ENCODE data around the gene ERI3. TPM values are rescaled to one million over a fixed set of nuclear protein-coding genes. Genes with fewer than 3 reads are reported as not detected.

ERI3 gene
- total RNA-seq, 1 experiment from 2014 or later: 74.2 TPM

- no peak for TF ChIP-seq ELF1 (IDR thresholded peaks at IDR 0.05; ENCODE audit: borderline replicate concordance, low read depth)
- no peak for TF ChIP-seq FOSL1 (IDR thresholded peaks at IDR 0.05; ENCODE audit: low read depth)
Observed at GRCh38 chr1:44219301-44219626, 135.8 kb downstream of the ERI3 start (continued).

DNA sequence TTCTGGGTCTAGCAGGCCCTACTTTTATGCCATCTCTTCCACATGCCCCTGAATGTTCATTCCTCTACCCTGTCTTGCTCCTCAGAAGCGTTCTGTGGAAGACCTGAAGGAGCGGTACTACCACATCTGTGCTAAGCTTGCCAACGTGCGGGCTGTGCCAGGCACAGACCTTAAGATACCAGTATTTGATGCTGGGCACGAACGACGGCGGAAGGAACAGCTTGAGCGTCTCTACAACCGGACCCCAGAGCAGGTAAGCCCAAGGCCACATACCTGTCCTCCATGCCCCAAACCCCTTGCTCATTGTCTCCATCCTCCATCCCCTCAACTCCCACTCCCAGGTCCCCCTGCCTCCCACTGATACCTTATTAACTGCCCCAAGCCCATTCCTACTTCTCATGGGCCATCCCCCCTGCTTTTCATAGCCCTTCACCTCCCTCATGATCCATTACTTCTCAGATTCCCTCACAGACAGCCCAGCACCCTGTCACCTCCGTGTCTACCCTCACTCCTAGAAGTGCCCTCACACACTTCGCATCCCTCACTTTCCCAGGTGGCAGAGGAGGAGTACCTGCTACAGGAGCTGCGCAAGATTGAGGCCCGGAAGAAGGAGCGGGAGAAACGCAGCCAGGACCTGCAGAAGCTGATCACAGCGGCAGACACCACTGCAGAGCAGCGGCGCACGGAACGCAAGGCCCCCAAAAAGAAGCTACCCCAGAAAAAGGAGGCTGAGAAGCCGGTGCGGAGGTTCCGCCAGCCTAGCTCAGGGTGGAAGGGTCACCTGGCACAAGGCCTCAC, 136.4 kb downstream of the ERI3 start:
- no peaks in the 10 kb centered on the region for H4K20me1 ChIP-seq (ENCODE audit: insufficient read depth)
- no peaks in the 10 kb centered on the region; the same call in 1 of the 2 replicates for H3K79me2 ChIP-seq (ENCODE audit: insufficient read depth, low read length)
- ATAC-seq (no peak), DNase-seq (ENCODE audit: low read depth, low spot score) (no peak)
- H2AFZ ChIP-seq (ENCODE audit: low read depth, low read length, poor library complexity, severe bottlenecking): no peak overlapping the region
- H3K27me3 ChIP-seq (ENCODE audit: insufficient read depth, low read length): no peaks in the 10 kb centered on the region
- intact Hi-C loops (cut with micrococcal nuclease): loop anchor here (5.0 kb wide), 1 partner anchor 126 kb away; no protein-coding TSS in a partner anchor
- BruUV-seq (replicated peaks): no TSS peak
- no peaks in the 10 kb centered on the region for H3K9me2 ChIP-seq (ENCODE audit: insufficient read depth)
- RAD21 ChIA-PET (ENCODE audit: low non-redundant PET in 1 of 2, low total read pairs in 2 of 2, uncharacterized antibody in 2 of 2, unreplicated experiment in 2 of 2): no interaction called here
- H3K4me1 ChIP-seq (ENCODE audit: control insufficient read depth in 1 of 2, insufficient read depth in 2 of 2, low read length in 2 of 2): peaks cover 6 to 14% of the 10 kb centered on the region in 2 experiments; a peak in 3 of 4 replicates
- H3K36me3 ChIP-seq (ENCODE audit: control insufficient read depth in 1 of 2, insufficient read depth in 2 of 2, low read length in 2 of 2): peaks cover 16 to 27% of the 10 kb centered on the region in 2 experiments
- POLR2A ChIA-PET: no interaction called here
- H3K4me2 ChIP-seq (ENCODE audit: low read length): no peak overlapping the region
- TF ChIP-seq EZH2 (IDR thresholded peaks at IDR 0.05) (no peak), CTCF (IDR thresholded peaks at IDR 0.05 in 2 of 3, conservative IDR thresholded peaks at IDR 0.05 in 1 of 3; ENCODE audit: borderline replicate concordance in 1 of 3, insufficient read depth in 1 of 3, low read depth in 2 of 3, low read length in 2 of 3) (no peak), CBX3 (IDR thresholded peaks at IDR 0.05; ENCODE audit: low read depth) (no peak), POLR2AphosphoS5 (IDR thresholded peaks at IDR 0.05; ENCODE audit: low read depth, low read length) (no peak), SIN3A (IDR thresholded peaks at IDR 0.05; ENCODE audit: low read depth) (no peak), TCF7L2 (IDR thresholded peaks at IDR 0.05; ENCODE audit: borderline replicate concordance, extremely low read depth, insufficient read depth, insufficient read length) (no peak)
- TF ChIP-seq, protein P1, sequence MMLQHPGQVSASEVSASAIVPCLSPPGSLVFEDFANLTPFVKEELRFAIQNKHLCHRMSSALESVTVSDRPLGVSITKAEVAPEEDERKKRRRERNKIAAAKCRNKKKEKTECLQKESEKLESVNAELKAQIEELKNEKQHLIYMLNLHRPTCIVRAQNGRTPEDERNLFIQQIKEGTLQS (IDR thresholded peaks at IDR 0.05): no peak
- TF ChIP-seq, protein P2, sequence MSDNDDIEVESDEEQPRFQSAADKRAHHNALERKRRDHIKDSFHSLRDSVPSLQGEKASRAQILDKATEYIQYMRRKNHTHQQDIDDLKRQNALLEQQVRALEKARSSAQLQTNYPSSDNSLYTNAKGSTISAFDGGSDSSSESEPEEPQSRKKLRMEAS (IDR thresholded peaks at IDR 0.05): no peak
- TF ChIP-seq, protein P3, sequence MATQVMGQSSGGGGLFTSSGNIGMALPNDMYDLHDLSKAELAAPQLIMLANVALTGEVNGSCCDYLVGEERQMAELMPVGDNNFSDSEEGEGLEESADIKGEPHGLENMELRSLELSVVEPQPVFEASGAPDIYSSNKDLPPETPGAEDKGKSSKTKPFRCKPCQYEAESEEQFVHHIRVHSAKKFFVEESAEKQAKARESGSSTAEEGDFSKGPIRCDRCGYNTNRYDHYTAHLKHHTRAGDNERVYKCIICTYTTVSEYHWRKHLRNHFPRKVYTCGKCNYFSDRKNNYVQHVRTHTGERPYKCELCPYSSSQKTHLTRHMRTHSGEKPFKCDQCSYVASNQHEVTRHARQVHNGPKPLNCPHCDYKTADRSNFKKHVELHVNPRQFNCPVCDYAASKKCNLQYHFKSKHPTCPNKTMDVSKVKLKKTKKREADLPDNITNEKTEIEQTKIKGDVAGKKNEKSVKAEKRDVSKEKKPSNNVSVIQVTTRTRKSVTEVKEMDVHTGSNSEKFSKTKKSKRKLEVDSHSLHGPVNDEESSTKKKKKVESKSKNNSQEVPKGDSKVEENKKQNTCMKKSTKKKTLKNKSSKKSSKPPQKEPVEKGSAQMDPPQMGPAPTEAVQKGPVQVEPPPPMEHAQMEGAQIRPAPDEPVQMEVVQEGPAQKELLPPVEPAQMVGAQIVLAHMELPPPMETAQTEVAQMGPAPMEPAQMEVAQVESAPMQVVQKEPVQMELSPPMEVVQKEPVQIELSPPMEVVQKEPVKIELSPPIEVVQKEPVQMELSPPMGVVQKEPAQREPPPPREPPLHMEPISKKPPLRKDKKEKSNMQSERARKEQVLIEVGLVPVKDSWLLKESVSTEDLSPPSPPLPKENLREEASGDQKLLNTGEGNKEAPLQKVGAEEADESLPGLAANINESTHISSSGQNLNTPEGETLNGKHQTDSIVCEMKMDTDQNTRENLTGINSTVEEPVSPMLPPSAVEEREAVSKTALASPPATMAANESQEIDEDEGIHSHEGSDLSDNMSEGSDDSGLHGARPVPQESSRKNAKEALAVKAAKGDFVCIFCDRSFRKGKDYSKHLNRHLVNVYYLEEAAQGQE (IDR thresholded peaks at IDR 0.05; ENCODE audit: low read depth): no peak
- no peak overlapping the region for H3K4me3 ChIP-seq (replicated peaks in 1 of 2; ENCODE audit: low read depth in 1 of 2, low read length in 2 of 2)
- no peak overlapping the region for H3K27ac ChIP-seq (ENCODE audit: low read depth, low read length)
- no peaks in the 10 kb centered on the region for H3K9me3 ChIP-seq (ENCODE audit: control insufficient read depth in 1 of 2, insufficient read depth in 1 of 2, low read depth in 1 of 2, low read length in 2 of 2)
- CTCF ChIA-PET: interaction anchor here (1.3 to 2.6 kb wide), 3 partner anchors 116 to 434 kb away, joined by 6 to 18 read pairs (median 10); no protein-coding TSS in a partner anchor
- H3K9ac ChIP-seq (ENCODE audit: low read length): no peak overlapping the region

Data from HCT116 (cell line).